ENCODE results near the gene PARP12.

The PARP12 gene

DNA sequence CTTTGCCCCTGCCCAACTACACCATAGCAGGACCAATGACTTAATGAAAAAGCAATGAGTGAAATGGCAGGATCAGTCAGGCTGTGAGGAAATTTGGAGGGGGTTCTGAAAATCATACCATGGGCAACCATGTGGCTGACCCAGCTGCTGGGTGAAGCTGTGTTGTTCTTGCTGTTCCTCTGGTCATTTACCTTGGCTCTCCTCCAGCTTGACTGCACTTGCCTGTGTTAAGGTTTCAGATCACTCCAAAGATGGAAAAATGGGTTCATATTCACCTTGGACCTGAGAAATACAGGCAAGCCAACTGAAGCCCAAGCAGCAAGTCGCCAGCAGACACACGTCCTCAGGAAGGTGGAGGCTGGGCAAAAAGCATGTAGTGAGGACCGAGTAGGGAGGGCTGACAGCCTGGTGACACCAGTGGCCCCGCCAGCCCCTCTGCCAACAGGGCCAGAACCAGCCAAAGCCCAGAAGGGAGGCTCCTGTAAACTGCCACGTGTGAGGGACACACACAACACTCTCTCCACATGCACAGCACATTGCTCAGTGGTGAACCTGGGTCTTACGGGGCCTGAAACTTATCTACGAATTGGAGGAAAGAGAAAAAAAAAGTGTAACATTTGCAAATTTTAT lies 40.1 kb downstream of the PARP12 start:
- Histone ChIP-seq H3K27ac (ENCODE audit: low read depth, low read length) (no peak overlapping the region), H3K9me3 (ENCODE audit: control insufficient read depth, insufficient read depth, low read length) (no peaks in the 10 kb centered on the region), H3K4me2 (ENCODE audit: low read length) (no peak overlapping the region), H4K20me1 (ENCODE audit: control insufficient read depth, insufficient read depth, low read depth, low read length) (no peaks in the 10 kb centered on the region), H3K4me3 (ENCODE audit: low read length) (no peak overlapping the region), H3K4me1 (ENCODE audit: control insufficient read depth, low read length) (no peaks in the 10 kb centered on the region), H3K9me2 (replicated peaks; ENCODE audit: control insufficient read depth, low read length) (no peaks in the 10 kb centered on the region), H3K27me3 (ENCODE audit: control insufficient read depth, low read length) (peaks cover 11% of the 10 kb centered on the region), H3K36me3 (ENCODE audit: control insufficient read depth, low read length) (no peaks in the 10 kb centered on the region), H3K79me2 (ENCODE audit: control insufficient read depth, low read length) (no peaks in the 10 kb centered on the region), H3F3A (ENCODE audit: control insufficient read depth, insufficient read depth) (no peaks in the 10 kb centered on the region)
- no peak for TF ChIP-seq EZH2phosphoT487 (IDR thresholded peaks at IDR 0.05; ENCODE audit: borderline replicate concordance, low read length)

DNA sequence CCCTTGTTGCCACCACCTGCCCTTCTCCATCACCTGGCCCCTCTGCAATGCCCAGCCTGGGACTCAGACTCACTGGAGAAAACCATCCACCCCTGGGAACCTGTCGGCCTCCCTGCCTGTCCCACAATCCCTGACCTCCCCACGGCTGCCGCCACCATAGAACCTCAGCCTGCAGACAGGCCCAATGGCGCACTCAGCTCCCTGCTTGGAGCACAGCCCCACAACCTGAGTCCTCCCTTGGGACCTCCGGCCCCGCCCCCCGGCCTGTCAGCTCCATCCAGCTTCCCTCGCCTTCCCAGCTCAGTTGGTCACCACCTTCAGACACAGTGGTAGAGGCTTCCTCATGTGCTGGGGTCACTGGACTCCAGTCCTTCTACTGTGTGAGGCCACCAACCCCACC lies 41.1 kb downstream of the PARP12 start:
- H3K4me1 ChIP-seq (ENCODE audit: control insufficient read depth, low read length) = no peaks in the 10 kb centered on the region
- no peak for TF ChIP-seq EZH2phosphoT487 (IDR thresholded peaks at IDR 0.05; ENCODE audit: borderline replicate concordance, low read length)
- TF ChIP-seq, protein P1, sequence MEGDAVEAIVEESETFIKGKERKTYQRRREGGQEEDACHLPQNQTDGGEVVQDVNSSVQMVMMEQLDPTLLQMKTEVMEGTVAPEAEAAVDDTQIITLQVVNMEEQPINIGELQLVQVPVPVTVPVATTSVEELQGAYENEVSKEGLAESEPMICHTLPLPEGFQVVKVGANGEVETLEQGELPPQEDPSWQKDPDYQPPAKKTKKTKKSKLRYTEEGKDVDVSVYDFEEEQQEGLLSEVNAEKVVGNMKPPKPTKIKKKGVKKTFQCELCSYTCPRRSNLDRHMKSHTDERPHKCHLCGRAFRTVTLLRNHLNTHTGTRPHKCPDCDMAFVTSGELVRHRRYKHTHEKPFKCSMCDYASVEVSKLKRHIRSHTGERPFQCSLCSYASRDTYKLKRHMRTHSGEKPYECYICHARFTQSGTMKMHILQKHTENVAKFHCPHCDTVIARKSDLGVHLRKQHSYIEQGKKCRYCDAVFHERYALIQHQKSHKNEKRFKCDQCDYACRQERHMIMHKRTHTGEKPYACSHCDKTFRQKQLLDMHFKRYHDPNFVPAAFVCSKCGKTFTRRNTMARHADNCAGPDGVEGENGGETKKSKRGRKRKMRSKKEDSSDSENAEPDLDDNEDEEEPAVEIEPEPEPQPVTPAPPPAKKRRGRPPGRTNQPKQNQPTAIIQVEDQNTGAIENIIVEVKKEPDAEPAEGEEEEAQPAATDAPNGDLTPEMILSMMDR (IDR thresholded peaks at IDR 0.05; ENCODE audit: low read depth, low read length, poor library complexity, severe bottlenecking) = no peak
- peaks cover 11% of the 10 kb centered on the region for H3K27me3 ChIP-seq (ENCODE audit: control insufficient read depth, low read length)
- H3K4me3 ChIP-seq (ENCODE audit: low read length) = no peak overlapping the region
- no peaks in the 10 kb centered on the region for H3F3A ChIP-seq (ENCODE audit: control insufficient read depth, insufficient read depth)
- H3K9me3 ChIP-seq (ENCODE audit: control insufficient read depth, insufficient read depth, low read length) = no peaks in the 10 kb centered on the region
- no peaks in the 10 kb centered on the region for H4K20me1 ChIP-seq (ENCODE audit: control insufficient read depth, insufficient read depth, low read depth, low read length)
- no peaks in the 10 kb centered on the region for H3K36me3 ChIP-seq (ENCODE audit: control insufficient read depth, low read length)
- H3K4me2 ChIP-seq (ENCODE audit: low read length) = no peak overlapping the region
- H3K9me2 ChIP-seq (replicated peaks; ENCODE audit: control insufficient read depth, low read length) = no peaks in the 10 kb centered on the region
- no peaks in the 10 kb centered on the region for H3K79me2 ChIP-seq (ENCODE audit: control insufficient read depth, low read length)
- no peak overlapping the region for H3K27ac ChIP-seq (ENCODE audit: low read depth, low read length)

DNA sequence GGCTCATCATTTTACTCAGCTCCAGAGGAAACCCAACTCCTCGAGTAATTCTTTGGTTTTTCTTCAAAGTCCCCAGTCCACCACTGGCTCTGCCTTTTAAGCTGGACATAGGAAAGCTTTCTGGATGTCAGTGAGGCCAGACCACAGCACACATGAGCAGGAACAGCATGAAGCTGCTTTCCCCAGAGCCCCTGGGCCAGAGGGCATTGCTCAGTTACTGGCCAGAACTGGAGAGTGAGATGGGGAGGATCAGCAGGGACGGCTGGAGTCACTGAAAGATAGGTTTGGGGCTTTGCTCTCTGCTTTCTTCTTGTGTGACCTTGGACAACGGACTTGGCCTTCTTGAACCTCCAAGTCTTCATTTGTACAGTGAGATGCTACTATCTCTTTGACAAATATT lies 43.1 kb downstream of the PARP12 start:
- Histone ChIP-seq H4K20me1 (ENCODE audit: control insufficient read depth, insufficient read depth, low read depth, low read length) (no peaks in the 10 kb centered on the region), H3K9me2 (replicated peaks; ENCODE audit: control insufficient read depth, low read length) (no peaks in the 10 kb centered on the region), H3K27ac (ENCODE audit: low read depth, low read length) (no peak overlapping the region), H3K27me3 (ENCODE audit: control insufficient read depth, low read length) (peaks cover 16% of the 10 kb centered on the region), H3K79me2 (ENCODE audit: control insufficient read depth, low read length) (no peaks in the 10 kb centered on the region), H3K4me2 (ENCODE audit: low read length) (no peak overlapping the region), H3K4me1 (ENCODE audit: control insufficient read depth, low read length) (no peaks in the 10 kb centered on the region), H3K9me3 (ENCODE audit: control insufficient read depth, insufficient read depth, low read length) (no peaks in the 10 kb centered on the region), H3K4me3 (ENCODE audit: low read length) (no peak overlapping the region), H3F3A (ENCODE audit: control insufficient read depth, insufficient read depth) (no peaks in the 10 kb centered on the region), H3K36me3 (ENCODE audit: control insufficient read depth, low read length) (no peaks in the 10 kb centered on the region)
- TF ChIP-seq, protein P1 (IDR thresholded peaks at IDR 0.05; ENCODE audit: low read depth, low read length, poor library complexity, severe bottlenecking) = no peak
- no peak for TF ChIP-seq EZH2phosphoT487 (IDR thresholded peaks at IDR 0.05; ENCODE audit: borderline replicate concordance, low read length)

DNA sequence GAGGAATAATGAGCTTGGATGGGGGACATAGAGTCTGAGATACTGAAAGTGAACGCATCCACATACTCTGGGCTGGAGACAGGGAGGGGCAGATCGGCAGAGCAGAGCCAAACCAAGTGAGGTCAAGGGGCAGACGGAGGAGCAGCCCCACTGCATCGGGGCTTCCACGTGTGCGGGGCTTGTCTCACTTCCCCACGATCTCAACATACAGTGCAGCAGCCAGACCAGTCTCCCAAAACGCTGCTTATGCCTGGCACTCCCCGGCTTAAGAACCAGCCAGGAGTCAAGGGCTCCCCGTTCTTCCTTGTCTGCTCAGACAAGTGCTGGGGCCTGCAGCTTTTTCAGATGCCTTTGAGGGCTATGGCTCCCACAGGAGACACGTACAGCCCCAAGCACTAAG lies 43.6 kb downstream of the PARP12 start:
- H3K36me3 ChIP-seq (ENCODE audit: control insufficient read depth, low read length) = no peaks in the 10 kb centered on the region
- H3K27ac ChIP-seq (ENCODE audit: low read depth, low read length) = no peak overlapping the region
- TF ChIP-seq, protein P1 (IDR thresholded peaks at IDR 0.05; ENCODE audit: low read depth, low read length, poor library complexity, severe bottlenecking) = no peak
- no peak for TF ChIP-seq EZH2phosphoT487 (IDR thresholded peaks at IDR 0.05; ENCODE audit: borderline replicate concordance, low read length)
- H3K27me3 ChIP-seq (ENCODE audit: control insufficient read depth, low read length) = peaks cover 16% of the 10 kb centered on the region
- no peaks in the 10 kb centered on the region for H3F3A ChIP-seq (ENCODE audit: control insufficient read depth, insufficient read depth)
- no peak overlapping the region for H3K4me2 ChIP-seq (ENCODE audit: low read length)
- no peaks in the 10 kb centered on the region for H4K20me1 ChIP-seq (ENCODE audit: control insufficient read depth, insufficient read depth, low read depth, low read length)
- H3K4me1 ChIP-seq (ENCODE audit: control insufficient read depth, low read length) = no peaks in the 10 kb centered on the region
- H3K79me2 ChIP-seq (ENCODE audit: control insufficient read depth, low read length) = no peaks in the 10 kb centered on the region
- no peaks in the 10 kb centered on the region for H3K9me2 ChIP-seq (replicated peaks; ENCODE audit: control insufficient read depth, low read length)
- H3K4me3 ChIP-seq (ENCODE audit: low read length) = no peak overlapping the region
- no peaks in the 10 kb centered on the region for H3K9me3 ChIP-seq (ENCODE audit: control insufficient read depth, insufficient read depth, low read length)

Data from DOHH2 (cell line).